ENCODE measurements around the gene FDXR. TPM values are rescaled to one million over a fixed set of nuclear protein-coding genes. Genes with fewer than 3 reads are reported as not detected.
"Not testable (repeated sequence)": the region's sequence is repeated elsewhere in the genome, so short reads cannot be mapped to it uniquely, and the experiment has no call there.

Gene FDXR
- polyA plus RNA-seq, 1 donor from 2014 or later: 14.4 TPM

GRCh38 chr17:74907012-74907411 is 34.2 kb upstream of the FDXR start:
- no peak overlapping the region for H3K4me3 ChIP-seq (ENCODE audit: low read length)
- H3K27ac ChIP-seq (ENCODE audit: low read length): no peak overlapping the region
- no peaks in the 10 kb centered on the region for H3F3A ChIP-seq (ENCODE audit: insufficient read depth, low read length, poor library complexity, severe bottlenecking)
- no peak overlapping the region for H3K4me2 ChIP-seq (ENCODE audit: low read length)
- no peaks in the 10 kb centered on the region for H3K36me3 ChIP-seq (ENCODE audit: insufficient read depth, low read length)
- H3K27me3 ChIP-seq (ENCODE audit: insufficient read depth, low read depth, low read length): no peaks in the 10 kb centered on the region
- no peak overlapping the region for H3K9ac ChIP-seq (ENCODE audit: low read length)
- H2AFZ ChIP-seq (ENCODE audit: low read depth, low read length): no peak overlapping the region
- TF ChIP-seq SMC3 (conservative IDR thresholded peaks at IDR 0.05; ENCODE audit: poor library complexity) (no peak), CTCF (IDR thresholded peaks at IDR 0.05; ENCODE audit: poor library complexity, severe bottlenecking) (no peak), RAD21 (conservative IDR thresholded peaks at IDR 0.05) (no peak), POLR2AphosphoS5 (IDR thresholded peaks at IDR 0.05) (no peak), EZH2 (IDR thresholded peaks at IDR 0.05; ENCODE audit: borderline replicate concordance, insufficient read depth, low read length, poor library complexity, severe bottlenecking) (no peak), MXI1 (conservative IDR thresholded peaks at IDR 0.05; ENCODE audit: poor library complexity, severe bottlenecking) (no peak), TAF1 (IDR thresholded peaks at IDR 0.05; ENCODE audit: low read depth) (no peak), REST (IDR thresholded peaks at IDR 0.05; ENCODE audit: borderline replicate concordance) (no peak), EP300 (conservative IDR thresholded peaks at IDR 0.05; ENCODE audit: poor library complexity, severe bottlenecking) (no peak)
- no peaks in the 10 kb centered on the region for H3K9me3 ChIP-seq (ENCODE audit: low read length)
- no peaks in the 10 kb centered on the region for H4K20me1 ChIP-seq (ENCODE audit: insufficient read depth)
- no peaks in the 10 kb centered on the region for H3K9me2 ChIP-seq (ENCODE audit: insufficient read depth, low read length)
- H3K79me2 ChIP-seq (replicated peaks; ENCODE audit: insufficient read depth, low read length): no peaks in the 10 kb centered on the region

- not testable (repeated sequence) for H3K9me2 ChIP-seq (ENCODE audit: insufficient read depth, low read length); H3F3A ChIP-seq (ENCODE audit: insufficient read depth, low read length, poor library complexity, severe bottlenecking); H3K27me3 ChIP-seq (ENCODE audit: insufficient read depth, low read depth, low read length); H3K9me3 ChIP-seq (ENCODE audit: low read length); H2AFZ ChIP-seq (ENCODE audit: low read depth, low read length); H4K20me1 ChIP-seq (ENCODE audit: insufficient read depth); H3K9ac ChIP-seq (ENCODE audit: low read length); H3K4me2 ChIP-seq (ENCODE audit: low read length); H3K79me2 ChIP-seq (replicated peaks; ENCODE audit: insufficient read depth, low read length); H3K4me3 ChIP-seq (ENCODE audit: low read length); H3K36me3 ChIP-seq (ENCODE audit: insufficient read depth, low read length); H3K27ac ChIP-seq (ENCODE audit: low read length)
These were observed 33.5 kb upstream of the FDXR start for GRCh38 chr17:74906214-74906793.

Measured in neural cell (in vitro differentiated cells).